Measurements from ENCODE around the gene HNRNPUL2. TPM values are rescaled to one million over a fixed set of nuclear protein-coding genes. Genes with fewer than 3 reads are reported as not detected.
"Not testable (repeated sequence)": the region's sequence is repeated elsewhere in the genome, so short reads cannot be mapped to it uniquely, and the experiment has no call there.

The HNRNPUL2 gene
- total RNA-seq, 1 experiment from 2014 or later, result 4.1 TPM

DNA sequence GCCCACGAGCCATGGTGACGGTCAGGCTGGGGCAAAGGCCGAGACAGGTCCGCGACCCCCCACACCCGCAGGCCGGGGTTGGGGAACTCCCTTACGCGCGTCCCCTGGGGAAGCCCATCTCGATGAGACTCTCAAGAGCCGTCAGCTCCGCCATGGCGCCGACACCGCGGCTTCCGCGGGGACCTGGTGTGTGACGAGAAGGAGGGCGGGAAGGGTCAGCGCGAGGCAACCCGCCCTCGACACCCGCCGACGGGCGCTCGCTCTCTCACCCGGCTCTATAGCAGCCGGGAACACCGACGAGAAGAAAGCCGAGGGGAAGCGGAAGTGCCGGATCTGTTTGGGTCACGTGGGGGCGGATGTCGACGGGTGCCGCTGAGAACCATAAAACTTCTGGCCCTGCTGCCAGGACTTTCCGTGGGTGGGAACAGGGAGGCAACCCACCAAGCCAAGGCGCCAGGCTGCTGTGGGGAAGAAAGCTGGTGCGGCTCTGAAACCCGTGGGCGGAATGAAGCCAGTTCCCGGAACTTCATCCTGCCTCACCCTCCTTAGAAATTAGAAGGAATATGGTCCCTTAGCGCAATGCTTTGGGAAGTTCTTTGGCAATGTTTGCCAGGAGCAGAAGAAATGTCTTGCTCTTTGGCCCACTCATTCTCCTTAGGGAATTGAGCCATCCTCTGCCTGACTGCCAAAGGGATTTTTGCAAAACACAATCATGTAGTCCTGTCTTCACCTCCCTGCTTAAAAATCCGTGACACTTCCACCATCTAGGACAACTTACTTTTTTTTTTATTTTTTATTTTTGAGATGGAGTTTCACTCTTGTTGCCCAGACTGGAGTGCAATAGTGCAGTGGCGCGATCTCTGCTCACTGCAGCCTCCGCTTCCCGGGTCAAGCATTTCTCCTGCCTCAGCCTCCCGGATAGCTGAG lies 48.2 kb downstream of the HNRNPUL2 start, which contains the start of gene UBXN1:
UBXN1 (minus strand) TSS at position 304 of the 927 bp plus-strand sequence; CDS start at position 154, 150 bp downstream.
- in situ Hi-C loops (cut with HindIII; ENCODE audit: low pct_unique_long_range_greater_than_20kb, low sequenced_read_pairs), result no loop called here
- peak; percentile 88 for DNase-seq (ENCODE audit: low read depth, low spot score)

DNA sequence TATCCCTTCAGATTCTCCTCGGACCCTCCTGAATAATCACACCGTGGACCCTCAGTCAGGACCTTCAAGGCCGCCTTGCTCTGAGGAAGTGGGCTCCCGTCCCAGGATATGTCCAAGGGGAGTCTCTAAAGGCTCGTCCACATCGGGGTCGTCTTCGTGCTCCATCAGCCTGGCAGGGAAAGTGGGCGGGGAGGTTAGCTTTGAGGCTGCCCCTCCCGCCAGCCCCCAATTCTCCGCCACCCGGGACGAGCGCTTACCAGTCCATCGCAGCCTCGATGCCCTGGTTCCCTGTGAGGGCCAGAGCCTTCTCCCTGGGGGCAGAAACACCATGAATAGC lies 48.9 kb downstream of the HNRNPUL2 start:
- in situ Hi-C loops (cut with HindIII; ENCODE audit: low pct_unique_long_range_greater_than_20kb, low sequenced_read_pairs), result no loop called here
- DNase-seq (ENCODE audit: low read depth, low spot score), result no peak

DNA sequence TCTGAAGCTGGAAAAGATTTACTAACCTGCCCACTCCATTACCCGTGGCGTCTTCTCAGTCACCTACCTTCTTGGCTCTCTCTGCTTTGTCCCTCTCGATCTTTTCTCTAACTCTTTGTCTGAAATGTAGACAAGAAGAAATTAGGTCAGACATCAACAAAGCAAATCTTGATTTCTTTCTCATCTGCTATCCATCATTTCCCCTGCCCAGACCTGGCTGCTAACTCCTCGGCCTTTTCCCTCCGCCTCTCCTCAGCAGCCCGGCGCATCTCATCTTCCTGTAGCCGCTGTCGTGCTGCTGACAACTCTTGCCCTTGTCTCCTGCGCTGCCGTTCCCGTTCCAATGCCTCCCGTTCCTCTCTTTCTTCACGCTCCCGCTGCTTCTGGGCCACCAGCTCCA lies 49.5 kb downstream of the HNRNPUL2 start:
- in situ Hi-C loops (cut with HindIII; ENCODE audit: low pct_unique_long_range_greater_than_20kb, low sequenced_read_pairs), result no loop called here
- no peak for DNase-seq (ENCODE audit: low read depth, low spot score)

DNA sequence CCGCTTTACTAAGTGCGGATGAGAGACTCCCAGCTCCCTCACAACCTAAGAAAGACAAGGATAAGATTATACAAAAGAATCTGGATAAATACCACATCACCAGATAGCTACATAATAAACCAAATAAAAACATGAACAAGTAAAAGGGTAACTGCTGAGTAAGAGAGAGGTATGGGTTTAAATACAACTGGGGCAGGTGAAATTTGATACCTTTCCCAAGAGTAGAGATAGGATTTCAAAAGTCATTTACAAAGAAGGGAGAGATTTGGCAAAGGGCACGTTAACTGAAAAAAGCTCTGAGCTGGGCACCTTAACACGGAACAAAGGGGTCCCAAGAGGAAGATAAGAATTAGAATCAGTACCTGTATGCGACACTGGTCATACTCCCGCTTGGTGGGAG lies 50.1 kb downstream of the HNRNPUL2 start:
- in situ Hi-C loops (cut with HindIII; ENCODE audit: low pct_unique_long_range_greater_than_20kb, low sequenced_read_pairs), result no loop called here
- DNase-seq (ENCODE audit: low read depth, low spot score), result no peak

DNA sequence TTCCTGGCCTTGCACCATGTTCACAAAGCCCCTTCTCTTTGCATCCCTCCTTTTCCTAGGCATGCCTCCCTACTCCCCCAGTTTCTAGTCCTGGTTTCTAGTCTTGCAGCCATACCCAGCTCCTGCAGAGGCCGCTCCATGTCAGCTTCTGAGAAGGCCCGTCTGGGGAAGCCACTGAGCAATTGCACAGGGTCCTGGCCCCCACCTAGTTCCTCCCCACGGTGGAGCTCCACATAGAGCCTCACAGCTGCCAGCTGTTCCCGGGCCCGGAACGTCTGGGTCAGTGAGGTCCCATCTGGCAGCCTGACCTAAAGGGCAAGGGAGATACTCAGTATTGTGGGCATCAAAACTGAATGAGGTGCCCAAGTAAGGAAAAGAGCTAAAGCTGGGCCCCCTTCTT lies 50.6 kb downstream of the HNRNPUL2 start:
- in situ Hi-C loops (cut with HindIII; ENCODE audit: low pct_unique_long_range_greater_than_20kb, low sequenced_read_pairs), result no loop called here
- DNase-seq (ENCODE audit: low read depth, low spot score), result no peak

DNA sequence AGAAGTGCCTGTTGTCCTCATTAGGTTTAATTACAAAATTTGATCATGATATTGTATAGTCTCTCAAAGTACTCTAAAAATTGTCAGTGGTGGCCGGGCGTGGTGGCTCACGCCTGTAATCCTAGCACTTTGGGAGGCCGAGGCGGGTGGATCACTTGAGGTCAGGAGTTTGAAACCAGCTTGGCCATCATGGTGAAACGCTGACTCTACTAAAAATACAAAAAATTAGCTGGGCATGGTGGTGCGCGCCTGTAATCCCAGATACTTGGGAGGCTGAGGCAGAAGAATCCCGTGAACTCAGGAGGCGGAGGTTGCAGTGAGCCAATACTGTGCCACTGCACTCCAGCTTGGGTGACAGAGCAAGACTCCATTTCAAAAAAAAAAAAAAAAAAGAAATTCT lies 51.8 kb downstream of the HNRNPUL2 start:
- in situ Hi-C loops (cut with HindIII; ENCODE audit: low pct_unique_long_range_greater_than_20kb, low sequenced_read_pairs), result not testable (repeated sequence)

DNA sequence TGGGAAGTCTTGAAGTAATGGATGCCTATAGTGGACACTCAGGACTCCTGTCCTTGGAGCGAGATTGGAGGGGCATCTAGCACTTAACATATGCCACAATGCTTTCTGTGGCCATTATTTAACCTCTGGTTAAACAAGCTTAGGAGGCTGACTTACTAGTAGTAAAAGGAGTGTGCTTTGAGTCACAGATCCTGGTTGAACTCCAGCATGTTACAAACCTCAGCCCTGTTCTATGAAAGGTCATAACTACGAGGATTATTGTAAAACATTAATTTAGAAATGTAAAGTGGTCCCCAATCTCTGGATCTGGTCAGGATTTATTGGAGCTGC lies 54.1 kb downstream of the HNRNPUL2 start:
- DNase-seq (ENCODE audit: low read depth, low spot score), result no peak
- in situ Hi-C loops (cut with HindIII; ENCODE audit: low pct_unique_long_range_greater_than_20kb, low sequenced_read_pairs), result no loop called here

More for the DNA sequence above, 51.8 kb downstream of the HNRNPUL2 start:
- DNase-seq (ENCODE audit: low read depth, low spot score), result not testable (repeated sequence)

DNA sequence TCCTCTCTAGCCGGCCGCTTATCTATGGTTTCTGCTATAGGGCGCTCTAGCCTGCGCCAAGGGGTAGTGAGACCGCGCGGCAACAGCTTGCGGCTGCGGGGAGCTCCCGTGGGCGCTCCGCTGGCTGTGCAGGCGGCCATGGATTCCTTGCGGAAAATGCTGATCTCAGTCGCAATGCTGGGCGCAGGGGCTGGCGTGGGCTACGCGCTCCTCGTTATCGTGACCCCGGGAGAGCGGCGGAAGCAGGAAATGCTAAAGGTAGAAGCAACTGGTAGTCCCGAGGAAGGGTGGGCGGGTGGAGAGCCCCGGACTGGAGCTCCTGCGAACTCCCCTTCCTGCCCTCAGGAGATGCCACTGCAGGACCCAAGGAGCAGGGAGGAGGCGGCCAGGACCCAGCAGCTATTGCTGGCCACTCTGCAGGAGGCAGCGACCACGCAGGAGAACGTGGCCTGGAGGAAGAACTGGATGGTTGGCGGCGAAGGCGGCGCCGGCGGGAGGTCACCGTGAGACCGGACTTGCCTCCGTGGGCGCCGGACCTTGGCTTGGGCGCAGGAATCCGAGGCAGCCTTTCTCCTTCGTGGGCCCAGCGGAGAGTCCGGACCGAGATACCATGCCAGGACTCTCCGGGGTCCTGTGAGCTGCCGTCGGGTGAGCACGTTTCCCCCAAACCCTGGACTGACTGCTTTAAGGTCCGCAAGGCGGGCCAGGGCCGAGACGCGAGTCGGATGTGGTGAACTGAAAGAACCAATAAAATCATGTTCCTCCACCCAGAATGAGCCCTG lies 55.5 kb downstream of the HNRNPUL2 start, which contains the start of the genes LBHD1 and UQCC3:
LBHD1 (minus strand) TSS at position 660 of the 782 bp plus-strand sequence. CDS start 2,236 bp downstream, outside the sequence.
UQCC3 (plus strand) TSS at position 66 of the 782 bp plus-strand sequence; CDS start at position 139, 73 bp downstream.
- in situ Hi-C loops (cut with HindIII; ENCODE audit: low pct_unique_long_range_greater_than_20kb, low sequenced_read_pairs), result no loop called here
- peak; percentile 74 for DNase-seq (ENCODE audit: low read depth, low spot score)

DNA sequence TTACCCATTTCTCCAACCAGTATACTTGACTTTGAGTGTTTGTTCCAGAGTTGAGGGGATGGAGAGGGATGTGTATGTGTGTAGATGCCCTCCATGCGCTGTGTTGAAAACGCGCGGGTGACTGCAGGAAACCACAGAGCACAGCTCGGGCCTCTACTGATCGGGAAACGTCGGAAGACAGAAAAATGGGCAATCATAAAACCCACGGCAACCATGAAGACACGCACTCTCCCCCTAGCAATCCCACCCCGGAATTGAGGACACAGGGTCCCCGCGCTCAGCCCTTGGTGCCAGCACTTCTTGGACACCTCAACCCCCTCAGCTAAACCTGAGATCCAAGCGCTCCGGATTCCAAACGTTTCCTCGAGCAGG lies 56.0 kb downstream of the HNRNPUL2 start:
- DNase-seq (ENCODE audit: low read depth, low spot score), result peak; percentile 23
- in situ Hi-C loops (cut with HindIII; ENCODE audit: low pct_unique_long_range_greater_than_20kb, low sequenced_read_pairs), result no loop called here

DNA sequence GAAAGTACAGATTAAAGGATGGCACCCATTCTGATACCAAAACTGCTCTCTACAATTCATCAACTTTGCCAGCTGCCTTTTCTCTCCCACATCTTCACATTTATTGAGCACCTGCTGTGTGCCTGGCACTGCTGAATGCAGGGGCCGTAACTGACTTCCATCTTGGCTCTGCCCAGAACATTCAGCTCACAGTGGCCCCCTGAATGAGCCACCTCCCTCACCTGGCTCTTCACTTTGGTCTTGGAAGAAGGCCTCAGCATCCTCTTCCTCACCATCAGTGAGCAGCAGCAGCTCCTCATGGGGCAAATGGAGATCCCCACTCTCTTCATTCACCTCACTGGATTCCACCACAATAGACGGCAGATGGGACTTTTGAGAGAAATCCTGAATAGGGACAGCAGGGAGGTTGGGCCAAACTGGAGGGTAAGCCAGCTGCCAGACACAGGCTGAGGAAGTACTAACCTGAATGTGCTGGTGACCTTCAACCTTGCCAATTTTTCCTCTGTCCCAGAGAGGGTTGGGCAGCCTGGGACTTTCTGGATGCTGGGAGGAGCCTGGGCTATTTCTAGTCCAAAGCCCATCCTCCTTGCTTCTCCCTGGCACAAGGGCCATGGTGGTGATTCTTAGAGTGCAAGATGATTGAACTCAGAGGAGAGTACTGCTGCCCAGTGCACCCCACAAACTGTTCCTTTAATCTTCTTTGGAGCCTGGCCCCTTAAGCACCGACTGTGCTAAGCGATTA lies 57.7 kb downstream of the HNRNPUL2 start:
- DNase-seq (ENCODE audit: low read depth, low spot score), result no peak
- in situ Hi-C loops (cut with HindIII; ENCODE audit: low pct_unique_long_range_greater_than_20kb, low sequenced_read_pairs), result no loop called here

DNA sequence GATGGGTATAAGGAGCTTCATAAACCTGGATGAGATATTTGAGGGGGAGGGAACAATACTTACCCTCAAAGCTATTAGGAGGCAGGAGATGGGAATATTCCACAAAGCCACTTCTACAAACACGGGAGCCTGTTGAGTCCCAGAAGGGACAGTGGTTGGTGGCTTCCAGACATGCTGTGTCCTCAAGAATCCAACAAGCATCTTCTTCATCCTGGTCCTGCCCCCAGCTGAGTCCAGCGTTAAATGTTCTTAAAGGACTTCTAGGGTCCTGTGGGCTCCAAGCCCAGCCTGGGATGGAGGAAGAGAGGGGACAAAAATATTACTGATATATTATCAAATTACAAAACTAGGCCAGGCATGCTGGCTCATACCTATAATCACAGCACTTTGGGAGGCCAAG lies 59.8 kb downstream of the HNRNPUL2 start:
- no peak for DNase-seq (ENCODE audit: low read depth, low spot score)
- in situ Hi-C loops (cut with HindIII; ENCODE audit: low pct_unique_long_range_greater_than_20kb, low sequenced_read_pairs), result no loop called here

DNA sequence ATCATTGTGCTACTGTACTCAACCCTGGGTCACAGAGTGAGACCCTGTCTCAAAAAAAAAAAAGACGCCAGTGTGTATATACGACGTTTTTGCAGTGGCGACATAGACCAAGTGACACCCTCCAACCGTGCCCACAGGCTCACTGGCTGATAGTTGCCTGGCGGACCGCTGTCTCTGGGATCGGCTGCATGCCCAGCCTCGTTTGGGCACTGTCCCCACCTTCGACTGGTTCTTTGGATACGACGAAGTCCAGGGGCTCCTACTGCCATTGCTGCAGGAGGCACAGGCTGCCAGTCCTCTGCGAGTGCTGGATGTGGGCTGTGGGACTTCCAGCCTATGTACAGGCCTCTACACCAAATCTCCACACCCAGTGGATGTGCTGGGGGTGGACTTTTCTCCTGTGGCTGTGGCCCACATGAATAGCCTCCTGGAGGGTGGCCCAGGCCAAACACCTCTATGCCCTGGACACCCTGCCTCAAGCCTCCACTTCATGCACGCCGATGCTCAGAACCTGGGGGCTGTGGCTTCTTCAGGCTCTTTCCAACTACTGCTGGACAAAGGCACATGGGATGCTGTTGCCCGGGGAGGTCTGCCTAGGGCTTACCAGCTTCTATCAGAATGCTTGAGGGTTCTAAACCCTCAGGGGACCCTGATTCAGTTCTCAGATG lies 60.9 kb downstream of the HNRNPUL2 start:
- DNase-seq (ENCODE audit: low read depth, low spot score), result no peak
- in situ Hi-C loops (cut with HindIII; ENCODE audit: low pct_unique_long_range_greater_than_20kb, low sequenced_read_pairs), result no loop called here

DNA sequence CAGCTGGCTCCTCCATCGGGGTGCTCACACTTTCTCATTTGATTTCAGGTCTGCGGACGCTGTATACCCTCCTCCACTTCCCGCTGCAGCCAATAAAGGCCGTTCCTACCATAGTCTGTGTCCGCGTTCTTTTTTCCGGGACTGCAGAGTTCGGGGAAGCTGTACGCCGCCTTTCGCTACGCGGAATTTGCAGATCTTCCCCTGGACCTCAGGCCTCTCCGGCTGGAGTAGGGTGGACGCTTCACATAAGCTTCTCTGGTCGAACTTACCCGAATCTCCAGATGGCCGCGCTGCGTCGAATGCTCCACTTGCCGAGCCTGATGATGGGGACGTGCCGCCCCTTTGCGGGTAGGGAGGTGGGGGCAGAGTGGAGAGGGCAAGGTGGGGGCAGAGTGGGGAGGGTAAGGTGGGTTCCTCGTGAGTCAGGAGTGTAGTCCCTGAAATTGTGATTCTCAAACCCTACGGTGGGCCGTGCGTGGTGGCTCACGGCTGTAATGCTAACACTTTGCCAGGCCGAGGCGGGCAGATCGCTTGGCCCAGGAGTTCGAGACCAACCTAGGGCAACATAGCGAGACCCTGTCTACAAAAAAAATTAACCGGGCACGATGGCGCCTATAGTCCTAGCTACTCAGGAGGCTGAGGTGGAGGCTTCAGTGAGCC lies 61.5 kb downstream of the HNRNPUL2 start:
- in situ Hi-C loops (cut with HindIII; ENCODE audit: low pct_unique_long_range_greater_than_20kb, low sequenced_read_pairs), result no loop called here
- no peak for DNase-seq (ENCODE audit: low read depth, low spot score)

DNA sequence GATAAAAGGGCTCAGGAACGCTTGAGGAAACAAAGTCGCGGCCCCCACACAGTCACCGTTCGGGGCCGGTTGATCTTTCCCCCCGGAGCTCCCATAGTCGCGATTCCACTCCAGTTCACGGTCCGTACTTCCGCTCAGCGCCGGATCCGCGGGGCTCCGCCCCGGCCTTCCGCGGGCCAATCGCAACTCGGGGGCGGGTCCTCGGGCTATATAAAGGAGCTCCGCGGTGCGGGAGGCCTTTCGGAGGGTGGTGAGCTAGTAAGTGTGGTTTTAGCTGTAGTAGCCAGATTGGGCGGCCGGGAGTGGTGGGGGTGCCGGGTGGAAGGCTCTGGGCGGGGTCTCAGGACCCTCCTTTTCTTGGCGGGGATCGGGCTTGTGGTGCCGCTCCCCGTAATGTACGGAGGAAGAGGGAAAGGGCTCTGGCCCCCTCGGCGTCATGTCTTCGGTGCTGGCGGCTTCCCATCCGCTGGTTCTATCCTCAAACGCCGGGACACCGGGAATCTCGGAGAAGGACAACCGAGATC lies 62.1 kb downstream of the HNRNPUL2 start, which contains the start of the genes C11orf98 and CSKMT:
C11orf98 (minus strand) TSS at position 136 of the 524 bp plus-strand sequence; CDS start at position 95, 41 bp downstream.
CSKMT (plus strand) TSS at position 238 of the 524 bp plus-strand sequence. CDS start 568 bp downstream, outside the sequence.
- in situ Hi-C loops (cut with HindIII; ENCODE audit: low pct_unique_long_range_greater_than_20kb, low sequenced_read_pairs), result no loop called here
- peak; percentile 87 for DNase-seq (ENCODE audit: low read depth, low spot score)

DNA sequence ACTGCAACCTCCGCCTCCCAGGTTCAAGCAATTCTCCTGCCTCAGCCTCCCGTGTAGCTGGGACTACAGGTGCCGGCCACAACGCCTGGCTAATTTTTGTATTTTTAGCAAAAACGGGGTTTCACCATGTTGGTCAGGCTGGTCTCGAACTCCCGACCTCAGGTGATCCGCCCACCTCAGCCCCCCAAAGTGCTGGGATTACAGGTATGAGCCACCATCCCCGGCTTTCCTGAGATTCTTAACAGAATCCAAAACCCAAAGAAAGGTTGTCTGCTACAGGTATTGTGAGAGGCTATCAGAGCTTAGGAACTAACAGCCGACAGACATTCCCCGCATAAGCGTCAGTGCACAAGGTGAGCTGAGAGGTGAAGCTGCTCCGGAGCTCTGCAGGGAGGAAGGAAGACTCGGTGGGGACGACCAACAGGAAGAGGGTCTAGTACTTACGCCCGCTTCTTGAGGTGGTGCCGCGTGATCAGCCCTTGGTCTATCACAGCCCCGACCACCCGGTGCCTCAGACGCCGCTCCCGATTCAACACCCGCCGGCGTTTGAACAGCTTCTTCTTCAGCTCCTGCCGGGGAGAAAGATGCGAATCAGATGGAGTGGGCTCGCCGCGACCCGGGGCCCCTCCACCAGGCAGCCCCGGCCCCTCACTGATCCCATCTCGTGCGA lies 62.7 kb downstream of the HNRNPUL2 start:
- in situ Hi-C loops (cut with HindIII; ENCODE audit: low pct_unique_long_range_greater_than_20kb, low sequenced_read_pairs), result no loop called here

More for the DNA sequence above, 62.7 kb downstream of the HNRNPUL2 start:
- DNase-seq (ENCODE audit: low read depth, low spot score), result peak; percentile 53
